ENCODE data around the gene CMA1. TPM values are rescaled to one million over a fixed set of nuclear protein-coding genes. Genes with fewer than 3 reads are reported as not detected.

Gene CMA1
- total and polyA plus RNA-seq, 4 donors, result 0.52 to 2.8 TPM; not detected in 2

GRCh38 chr14:24461336-24461735 is 46.7 kb downstream of the CMA1 start:
- Histone ChIP-seq H3K27ac (ENCODE audit: low read depth in 1 of 2, low read length in 2 of 2) (no peak overlapping the region), H3K4me3 (ENCODE audit: low read length in 2 of 2) (no peak overlapping the region), H3K4me1 (ENCODE audit: control insufficient read depth in 1 of 2, insufficient read depth in 2 of 2, low read length in 2 of 2) (no peaks in the 10 kb centered on the region), H3K27me3 (ENCODE audit: control insufficient read depth in 1 of 2, insufficient read depth in 2 of 2, low read length in 1 of 2) (no peaks in the 10 kb centered on the region), H3K9me3 (ENCODE audit: control insufficient read depth, low read length) (peaks cover 3% of the 10 kb centered on the region), H3K36me3 (ENCODE audit: control insufficient read depth in 1 of 2, insufficient read depth in 2 of 2, low read length in 1 of 2) (no peaks in the 10 kb centered on the region)
- intact Hi-C loops (cut with DNase I), result no loop called here
- no peak for ATAC-seq (ENCODE audit: low FRiP score)
- no peak for DNase-seq

- H3K4me1 ChIP-seq (ENCODE audit: control insufficient read depth in 1 of 2, insufficient read depth in 2 of 2, low read length in 2 of 2), result no peaks in the 10 kb centered on the region
- H3K27ac ChIP-seq (ENCODE audit: low read depth in 1 of 2, low read length in 2 of 2), result no peak overlapping the region
- H3K9me3 ChIP-seq (ENCODE audit: control insufficient read depth, low read length), result peaks cover 3% of the 10 kb centered on the region
- no peak overlapping the region for H3K4me3 ChIP-seq (ENCODE audit: low read length in 2 of 2)
- WGBS, 2 donors, result 65% methylated on average over 3 of the region's 3 CpGs
- ATAC-seq (ENCODE audit: low FRiP score) (no peak), DNase-seq (no peak)
- intact Hi-C loops (cut with DNase I), result no loop called here
- H3K36me3 ChIP-seq (ENCODE audit: control insufficient read depth in 1 of 2, insufficient read depth in 2 of 2, low read length in 1 of 2), result no peaks in the 10 kb centered on the region
- H3K27me3 ChIP-seq (ENCODE audit: control insufficient read depth in 1 of 2, insufficient read depth in 2 of 2, low read length in 1 of 2), result no peaks in the 10 kb centered on the region
Observed at GRCh38 chr14:24459331-24459730, 48.7 kb downstream of the CMA1 start.

GRCh38 chr14:24458736-24459135 is 49.3 kb downstream of the CMA1 start:
- Histone ChIP-seq H3K27ac (ENCODE audit: low read depth in 1 of 2, low read length in 2 of 2) (no peak overlapping the region), H3K36me3 (ENCODE audit: control insufficient read depth in 1 of 2, insufficient read depth in 2 of 2, low read length in 1 of 2) (no peaks in the 10 kb centered on the region), H3K9me3 (ENCODE audit: control insufficient read depth, low read length) (peaks cover 3% of the 10 kb centered on the region), H3K27me3 (ENCODE audit: control insufficient read depth in 1 of 2, insufficient read depth in 2 of 2, low read length in 1 of 2) (no peaks in the 10 kb centered on the region), H3K4me1 (ENCODE audit: control insufficient read depth in 1 of 2, insufficient read depth in 2 of 2, low read length in 2 of 2) (no peaks in the 10 kb centered on the region), H3K4me3 (ENCODE audit: low read length in 2 of 2) (no peak overlapping the region)
- WGBS, 2 donors, result 71 to 88% methylated on average over 1 of the region's 1 CpG
- intact Hi-C loops (cut with DNase I), result no loop called here
- ATAC-seq (ENCODE audit: low FRiP score) (no peak), DNase-seq (no peak)

- no peak for ATAC-seq (ENCODE audit: low FRiP score)
- Histone ChIP-seq H3K27me3 (ENCODE audit: control insufficient read depth in 1 of 2, insufficient read depth in 2 of 2, low read length in 1 of 2) (no peaks in the 10 kb centered on the region), H3K27ac (ENCODE audit: low read depth in 1 of 2, low read length in 2 of 2) (no peak overlapping the region), H3K9me3 (ENCODE audit: control insufficient read depth, low read length) (peaks cover 3% of the 10 kb centered on the region), H3K4me1 (ENCODE audit: control insufficient read depth in 1 of 2, insufficient read depth in 2 of 2, low read length in 2 of 2) (no peaks in the 10 kb centered on the region), H3K4me3 (ENCODE audit: low read length in 2 of 2) (no peak overlapping the region), H3K36me3 (ENCODE audit: control insufficient read depth in 1 of 2, insufficient read depth in 2 of 2, low read length in 1 of 2) (no peaks in the 10 kb centered on the region)
- intact Hi-C loops (cut with DNase I), result no loop called here
- DNase-seq, result no peak
Observed at GRCh38 chr14:24456980-24457379, 51.1 kb downstream of the CMA1 start.

Other genes with a start within 250 kb of the CMA1 start
- gene TGM1, start 245.1 kb downstream of the CMA1 start, total RNA-seq, result 1 to 10 TPM in 1 of 2 donors, under 1 TPM in 1; 0.52 to 5.7 TPM
- gene TGM1, start 245.1 kb downstream of the CMA1 start, polyA plus RNA-seq, result 1 to 10 TPM in 1 of 2 donors, under 1 TPM in 1; 0.88 to 1.3 TPM
- 10 to 100 TPM; 17.1 to 26.1 TPM for gene RABGGTA, start 236.7 kb downstream of the CMA1 start, total RNA-seq
- gene RABGGTA, start 236.7 kb downstream of the CMA1 start, polyA plus RNA-seq, result 10 to 100 TPM; 19.0 to 40.0 TPM
- gene DHRS1, start 208.5 kb downstream of the CMA1 start, total RNA-seq, result 10 to 100 TPM; 21.2 to 27.3 TPM
- 10 to 100 TPM; 29.6 to 33.2 TPM for gene DHRS1, start 208.5 kb downstream of the CMA1 start, polyA plus RNA-seq
- gene NOP9, start 208.4 kb downstream of the CMA1 start, total RNA-seq, result 10 to 100 TPM; 17.8 to 19.9 TPM
- 10 to 100 TPM in 1 of 2 donors, 1 to 10 TPM in 1; 7.9 to 10.8 TPM for gene NOP9, start 208.4 kb downstream of the CMA1 start, polyA plus RNA-seq
- 10 to 100 TPM; 12.2 to 13.9 TPM for gene CIDEB, start 200.3 kb downstream of the CMA1 start, total RNA-seq
- gene CIDEB, start 200.3 kb downstream of the CMA1 start, polyA plus RNA-seq, result 10 to 100 TPM in 1 of 2 donors, 1 to 10 TPM in 1; 3.3 to 17.2 TPM
- 1 to 10 TPM; 3.7 to 5.5 TPM for gene LTB4R2, start 198.1 kb downstream of the CMA1 start, total RNA-seq
- under 1 TPM; 0.38 to 0.95 TPM for gene LTB4R2, start 198.1 kb downstream of the CMA1 start, polyA plus RNA-seq
- 1 to 10 TPM; 7.0 to 8.2 TPM for gene LTB4R, start 196.8 kb downstream of the CMA1 start, total RNA-seq
- gene LTB4R, start 196.8 kb downstream of the CMA1 start, polyA plus RNA-seq, result 1 to 10 TPM; 2.9 to 5.2 TPM
- gene ADCY4, start 173.2 kb downstream of the CMA1 start, total RNA-seq, result 100 to 1,000 TPM in 1 of 2 donors, 10 to 100 TPM in 1; 45.7 to 111 TPM
- gene ADCY4, start 173.2 kb downstream of the CMA1 start, polyA plus RNA-seq, result 1 to 10 TPM in 1 of 2 donors, under 1 TPM in 1; 0.25 to 6.1 TPM
- 10 to 100 TPM in 1 of 2 donors, 1 to 10 TPM in 1; 8.0 to 15.8 TPM for gene RIPK3, start 168.3 kb downstream of the CMA1 start, total RNA-seq
- gene RIPK3, start 168.3 kb downstream of the CMA1 start, polyA plus RNA-seq, result 1 to 10 TPM; 4.0 to 6.1 TPM
- gene NFATC4, start 140.1 kb downstream of the CMA1 start, total RNA-seq, result 100 to 1,000 TPM in 1 of 2 donors, 10 to 100 TPM in 1; 85.5 to 121 TPM
- 100 to 1,000 TPM in 1 of 2 donors, 10 to 100 TPM in 1; 23.0 to 572 TPM for gene NFATC4, start 140.1 kb downstream of the CMA1 start, polyA plus RNA-seq
- gene NYNRIN, start 109.3 kb downstream of the CMA1 start, total RNA-seq, result 10 to 100 TPM; 11.2 to 31.6 TPM
- gene NYNRIN, start 109.3 kb downstream of the CMA1 start, polyA plus RNA-seq, result 1 to 10 TPM; 1.8 to 5.2 TPM
- gene CBLN3, start 78.6 kb downstream of the CMA1 start, total RNA-seq, result 10 to 100 TPM in 1 of 2 donors, 1 to 10 TPM in 1; 4.3 to 10.2 TPM
- gene CBLN3, start 78.6 kb downstream of the CMA1 start, polyA plus RNA-seq, result 1 to 10 TPM; 1.3 to 5.6 TPM
- 10 to 100 TPM; 49.9 to 64.9 TPM for gene KHNYN, start 78.3 kb downstream of the CMA1 start, total RNA-seq
- 10 to 100 TPM; 15.2 to 34.7 TPM for gene KHNYN, start 78.3 kb downstream of the CMA1 start, polyA plus RNA-seq
- gene SDR39U1, start 65.5 kb downstream of the CMA1 start, total RNA-seq, result 10 to 100 TPM; 46.0 to 62.3 TPM
- gene SDR39U1, start 65.5 kb downstream of the CMA1 start, polyA plus RNA-seq, result 100 to 1,000 TPM in 1 of 2 donors, 10 to 100 TPM in 1; 24.0 to 163 TPM
- 10 to 100 TPM in 1 of 2 donors, 1 to 10 TPM in 1; 3.6 to 26.1 TPM for gene CTSG, start 68.0 kb upstream of the CMA1 start, total RNA-seq
- 1 to 10 TPM in 1 of 2 donors, not detected in 1; 1.0 TPM for gene CTSG, start 68.0 kb upstream of the CMA1 start, polyA plus RNA-seq
- gene GZMH, start 101.4 kb upstream of the CMA1 start, total RNA-seq, result 1 to 10 TPM in 1 of 2 donors, not detected in 1; 1.9 TPM
- gene GZMH, start 101.4 kb upstream of the CMA1 start, polyA plus RNA-seq, result 1 to 10 TPM in 1 of 2 donors, not detected in 1; 2.6 TPM
- gene GZMB, start 125.9 kb upstream of the CMA1 start, total RNA-seq, result 1 to 10 TPM; 1.6 to 3.0 TPM
- 1 to 10 TPM in 1 of 2 donors, under 1 TPM in 1; 0.54 to 2.6 TPM for gene GZMB, start 125.9 kb upstream of the CMA1 start, polyA plus RNA-seq